Skeletal muscle tissue (tissue), 4 donors: ENCODE results near the gene GALNT18. TPM values are rescaled to one million over a fixed set of nuclear protein-coding genes. Genes with fewer than 3 reads are reported as not detected.

ENCODE experiments used
- H3K27ac ChIP-seq: one replicate; pipeline ENCODE4 v1.7.0; 2013; ENCODE audit warnings: mild to moderate bottlenecking, low read depth, low read length, inconsistent platforms
- H3K27me3 ChIP-seq, 3 donors: one replicate each; pipeline ENCODE4 v1.7.0; 2013; ENCODE audit warnings: low read length in 3 of 3; ENCODE audit not compliant: control insufficient read depth in 3 of 3, insufficient read depth in 3 of 3
- H3K36me3 ChIP-seq, 3 donors: one replicate each; pipeline ENCODE4 v1.7.0; 2013; ENCODE audit warnings: low read length in 3 of 3; ENCODE audit not compliant: control insufficient read depth in 3 of 3, insufficient read depth in 3 of 3
- H3K4me1 ChIP-seq, 3 donors: one replicate each; pipeline ENCODE4 v1.7.0; 2013; ENCODE audit warnings: low read length in 3 of 3, mild to moderate bottlenecking in 3 of 3; ENCODE audit not compliant: control insufficient read depth in 3 of 3, insufficient read depth in 3 of 3
- H3K4me3 ChIP-seq, 3 donors: one replicate each; pipeline ENCODE4 v1.7.0; 2013; ENCODE audit warnings: low read length in 3 of 3
- H3K9ac ChIP-seq, 3 donors: one replicate each; pipeline ENCODE4 v1.7.0; 2013; ENCODE audit warnings: low read length in 3 of 3, mild to moderate bottlenecking in 3 of 3, moderate library complexity in 2 of 3, low read depth in 1 of 3
- H3K9me3 ChIP-seq, 3 donors: one replicate each; pipeline ENCODE4 v1.7.0; 2013; ENCODE audit warnings: low read length in 3 of 3; ENCODE audit not compliant: control insufficient read depth in 3 of 3
- total RNA-seq: library from RNA; depleted of rRNA; stranded (reverse); fragments of >200 nt; gene quantifications from one replicate; pipeline ENCODE4 v1.2.3, GENCODE V29; 2014
- donor health status: Osteomylitis.

Gene GALNT18
- total RNA-seq, 1 donor from 2014 or later: 9.4 TPM

DNA sequence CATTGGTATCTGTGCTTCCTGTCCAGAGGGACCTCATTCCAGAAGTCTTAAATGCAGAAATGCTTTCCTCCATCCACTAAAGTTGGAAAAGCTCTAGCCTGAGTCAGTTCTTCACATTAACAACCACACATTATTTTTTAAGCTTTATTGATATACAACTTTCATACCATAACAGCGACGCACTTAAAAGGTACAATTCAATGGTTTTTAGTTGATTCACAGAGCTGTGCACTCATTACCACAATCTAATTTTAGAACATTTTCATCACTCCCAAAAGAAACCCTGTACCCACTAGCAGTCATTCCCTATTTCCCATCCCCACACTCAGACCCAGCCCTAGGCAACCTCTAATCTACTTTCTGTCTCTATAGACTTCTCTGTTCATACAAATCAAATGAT is 27.6 kb downstream of the GALNT18 start:
- H3K36me3 ChIP-seq: no peaks in the 10 kb centered on the region
- no peaks in the 10 kb centered on the region for H3K27me3 ChIP-seq
- no peak overlapping the region for H3K27ac ChIP-seq
- H3K4me1 ChIP-seq: no peaks in the 10 kb centered on the region
- H3K9me3 ChIP-seq: no peaks in the 10 kb centered on the region
- H3K4me3 ChIP-seq: no peak overlapping the region
- no peak overlapping the region for H3K9ac ChIP-seq

DNA sequence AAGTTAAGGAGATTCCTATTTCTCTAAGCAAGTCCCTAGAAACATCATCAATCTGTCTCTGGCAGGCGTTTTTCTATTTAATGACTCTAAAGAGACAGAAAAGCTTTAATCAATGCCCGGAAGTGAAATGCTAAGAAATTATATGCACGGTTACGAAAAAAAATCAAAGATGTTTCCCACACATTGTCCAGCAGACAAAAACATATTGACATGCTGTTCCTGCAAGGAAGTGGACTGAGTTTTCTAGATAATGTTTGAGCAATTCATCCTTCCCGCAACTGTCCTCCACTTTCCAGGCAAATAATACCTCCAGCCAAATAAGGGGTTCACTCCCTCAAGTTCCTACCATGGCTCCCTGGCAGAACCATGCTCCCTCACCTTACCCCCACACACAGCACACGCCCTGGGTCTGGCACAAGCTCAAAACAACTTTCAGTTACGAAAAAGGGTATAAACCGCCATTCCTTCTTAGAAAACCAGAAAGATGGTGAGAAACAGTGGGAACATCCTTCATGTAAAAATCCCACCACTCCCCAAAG is 29.6 kb downstream of the GALNT18 start:
- Histone ChIP-seq H3K4me3 (no peak overlapping the region), H3K9ac (no peak overlapping the region), H3K9me3 (no peaks in the 10 kb centered on the region), H3K4me1 (peaks cover 0 to 4% (median 0%) of the 10 kb centered on the region in 3 donors), H3K27ac (peak overlapping the region; percentile 52), H3K27me3 (no peaks in the 10 kb centered on the region), H3K36me3 (no peaks in the 10 kb centered on the region)

DNA sequence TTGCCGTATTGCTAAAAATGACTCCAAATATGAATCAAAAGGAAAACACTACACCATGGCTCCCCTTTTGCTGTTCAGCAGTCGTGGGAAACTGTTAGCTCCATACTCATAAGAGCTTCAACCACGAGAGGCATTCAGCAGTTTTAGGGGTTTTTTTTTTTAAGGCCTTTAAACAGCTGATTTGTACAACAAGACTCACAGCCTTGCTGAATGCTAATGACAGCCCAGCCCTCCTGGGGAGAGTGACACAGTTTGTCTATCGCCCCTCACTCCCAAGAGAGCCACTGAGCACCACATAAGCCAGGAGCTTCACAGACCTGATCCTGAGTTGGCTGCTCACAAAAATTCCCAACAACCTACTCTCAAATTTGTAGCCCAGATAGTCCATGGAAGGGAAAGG is 32.4 kb downstream of the GALNT18 start:
- Histone ChIP-seq H3K4me3 (no peak overlapping the region), H3K4me1 (peaks cover 0 to 4% (median 0%) of the 10 kb centered on the region in 3 donors), H3K9ac (no peak overlapping the region), H3K36me3 (no peaks in the 10 kb centered on the region), H3K27ac (no peak overlapping the region), H3K27me3 (no peaks in the 10 kb centered on the region), H3K9me3 (no peaks in the 10 kb centered on the region)

DNA sequence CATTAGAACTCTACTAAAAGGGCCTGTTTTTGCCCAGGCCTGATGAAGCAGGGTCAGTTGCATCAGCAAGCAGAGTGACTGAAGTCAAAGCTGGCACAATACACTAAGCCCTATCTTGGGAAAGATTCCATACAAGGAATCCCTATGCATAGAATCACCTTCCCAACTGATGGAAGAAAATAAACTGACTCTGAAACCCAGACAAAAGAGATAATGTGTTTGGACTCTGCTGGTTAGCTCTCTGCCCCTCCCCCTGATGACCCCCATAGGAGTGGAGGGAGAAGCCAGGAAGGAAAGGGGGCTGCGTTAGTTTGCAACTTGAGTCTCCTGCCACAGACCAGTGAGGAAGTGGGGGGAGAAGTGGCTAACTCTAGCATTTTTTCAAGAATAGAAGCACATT is 32.9 kb downstream of the GALNT18 start:
- no peak overlapping the region for H3K27ac ChIP-seq
- H3K9me3 ChIP-seq: no peaks in the 10 kb centered on the region
- no peak overlapping the region for H3K4me3 ChIP-seq
- H3K36me3 ChIP-seq: no peaks in the 10 kb centered on the region
- no peak overlapping the region for H3K9ac ChIP-seq
- no peaks in the 10 kb centered on the region for H3K27me3 ChIP-seq
- peaks cover 0 to 4% (median 1%) of the 10 kb centered on the region in 3 donors for H3K4me1 ChIP-seq

DNA sequence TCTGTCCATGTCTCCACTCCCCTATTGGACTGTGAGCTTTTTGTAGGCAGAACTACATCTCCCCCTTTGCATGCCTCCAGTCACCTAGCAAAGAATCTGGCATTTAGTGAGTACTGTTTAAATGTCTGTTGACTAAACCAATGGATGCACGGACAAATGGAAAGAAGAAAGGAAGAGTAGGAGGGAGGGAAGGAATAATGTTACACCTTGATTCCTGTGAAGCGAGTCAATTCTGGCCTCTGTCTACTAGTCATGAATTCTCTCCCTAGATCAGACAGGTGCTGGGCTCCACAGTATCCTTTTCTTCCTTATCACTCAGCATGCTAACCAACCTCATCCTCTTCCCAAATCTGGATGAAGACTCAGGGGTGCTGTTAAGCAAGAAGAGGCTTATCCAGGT is 33.6 kb downstream of the GALNT18 start:
- no peaks in the 10 kb centered on the region for H3K27me3 ChIP-seq
- no peak overlapping the region for H3K9ac ChIP-seq
- no peaks in the 10 kb centered on the region for H3K9me3 ChIP-seq
- H3K27ac ChIP-seq: no peak overlapping the region
- no peak overlapping the region for H3K4me3 ChIP-seq
- H3K4me1 ChIP-seq: peaks cover 0 to 4% (median 4%) of the 10 kb centered on the region in 3 donors
- no peaks in the 10 kb centered on the region for H3K36me3 ChIP-seq

DNA sequence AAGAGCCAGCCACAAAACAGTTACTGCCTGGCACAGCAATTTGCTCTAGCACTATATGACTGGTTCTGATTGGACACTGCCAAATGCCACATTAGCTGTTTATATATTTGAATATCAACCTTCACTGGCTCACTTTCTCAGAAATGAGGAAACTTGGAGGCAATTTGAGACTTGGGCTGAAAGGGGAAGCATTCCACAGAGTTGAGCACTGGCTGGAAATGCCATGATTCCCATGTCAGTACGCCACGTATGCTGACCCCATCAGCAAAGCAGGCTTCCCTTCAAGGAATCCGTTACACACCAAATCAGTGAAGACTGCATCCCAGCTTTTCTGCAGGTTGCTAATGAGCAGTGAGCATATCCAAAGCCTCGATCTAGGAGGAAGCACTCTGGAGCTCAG is 34.7 kb downstream of the GALNT18 start:
- H3K4me3 ChIP-seq: no peak overlapping the region
- H3K9ac ChIP-seq: no peak overlapping the region
- H3K27ac ChIP-seq: no peak overlapping the region
- H3K4me1 ChIP-seq: peaks cover 1 to 9% (median 9%) of the 10 kb centered on the region in 3 donors
- no peaks in the 10 kb centered on the region for H3K27me3 ChIP-seq
- no peaks in the 10 kb centered on the region for H3K9me3 ChIP-seq
- H3K36me3 ChIP-seq: no peaks in the 10 kb centered on the region

DNA sequence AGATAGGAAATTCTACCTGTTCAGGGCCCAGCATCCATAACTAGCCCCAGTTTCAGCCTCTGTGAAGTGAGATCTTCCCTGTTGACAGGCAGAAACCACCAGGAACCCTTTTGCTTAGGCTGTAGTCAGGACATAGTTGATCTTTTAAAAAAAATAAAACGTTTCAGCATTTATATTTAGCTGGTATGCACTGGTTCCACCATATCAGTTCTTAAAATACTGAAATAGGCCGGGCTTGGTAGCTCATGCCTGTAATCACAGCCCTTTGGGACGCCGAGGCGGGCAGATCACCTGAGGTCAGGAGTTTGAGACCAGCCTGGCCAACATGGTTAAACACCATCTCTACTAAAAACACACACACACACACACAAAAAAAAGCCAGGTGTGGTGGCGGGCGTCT is 35.3 kb downstream of the GALNT18 start:
- peaks cover 3 to 14% (median 11%) of the 10 kb centered on the region in 3 donors for H3K4me1 ChIP-seq
- H3K4me3 ChIP-seq: no peak overlapping the region
- no peaks in the 10 kb centered on the region for H3K36me3 ChIP-seq
- no peak overlapping the region for H3K27ac ChIP-seq
- H3K9ac ChIP-seq: no peak overlapping the region
- H3K9me3 ChIP-seq: no peaks in the 10 kb centered on the region
- no peaks in the 10 kb centered on the region for H3K27me3 ChIP-seq

DNA sequence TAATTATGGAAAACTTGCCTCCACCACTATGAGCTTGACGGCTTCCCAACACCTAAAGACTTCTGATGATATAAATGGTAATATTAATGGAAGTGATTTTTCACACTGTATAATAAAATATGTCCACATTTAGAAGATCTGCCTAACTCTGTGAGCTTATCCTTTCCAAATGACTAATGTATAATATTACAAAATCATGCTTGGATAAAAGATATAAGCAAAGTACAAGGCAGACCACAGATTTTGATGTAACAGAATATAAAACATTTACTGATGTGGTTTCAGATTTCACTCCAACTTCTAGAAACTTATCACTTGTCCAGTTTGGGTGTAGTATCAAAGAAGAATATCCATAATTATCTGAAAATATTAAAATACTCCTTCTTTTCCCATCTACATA is 36.9 kb downstream of the GALNT18 start:
- no peak overlapping the region for H3K4me3 ChIP-seq
- no peak overlapping the region for H3K9ac ChIP-seq
- no peak overlapping the region for H3K27ac ChIP-seq
- no peaks in the 10 kb centered on the region for H3K27me3 ChIP-seq
- H3K4me1 ChIP-seq: peaks cover 13 to 27% (median 20%) of the 10 kb centered on the region in 3 donors
- no peaks in the 10 kb centered on the region for H3K36me3 ChIP-seq
- no peaks in the 10 kb centered on the region for H3K9me3 ChIP-seq

DNA sequence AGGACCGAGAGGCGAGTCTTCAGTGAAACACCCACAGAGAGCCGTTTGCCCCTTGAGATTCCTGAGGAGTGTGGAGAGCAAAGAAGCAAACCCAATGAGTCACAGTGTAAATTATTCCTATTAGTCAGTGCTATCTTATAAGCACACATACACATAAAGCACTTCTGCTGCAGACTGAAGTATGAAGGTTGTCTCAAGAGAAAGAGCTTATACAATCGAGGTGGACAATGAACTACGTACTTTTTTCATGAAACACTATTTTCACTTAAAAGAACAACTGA is 37.3 kb downstream of the GALNT18 start:
- peaks cover 13 to 27% (median 20%) of the 10 kb centered on the region in 3 donors for H3K4me1 ChIP-seq
- no peaks in the 10 kb centered on the region for H3K27me3 ChIP-seq
- H3K27ac ChIP-seq: no peak overlapping the region
- H3K36me3 ChIP-seq: no peaks in the 10 kb centered on the region
- no peaks in the 10 kb centered on the region for H3K9me3 ChIP-seq
- no peak overlapping the region for H3K4me3 ChIP-seq
- no peak overlapping the region for H3K9ac ChIP-seq

DNA sequence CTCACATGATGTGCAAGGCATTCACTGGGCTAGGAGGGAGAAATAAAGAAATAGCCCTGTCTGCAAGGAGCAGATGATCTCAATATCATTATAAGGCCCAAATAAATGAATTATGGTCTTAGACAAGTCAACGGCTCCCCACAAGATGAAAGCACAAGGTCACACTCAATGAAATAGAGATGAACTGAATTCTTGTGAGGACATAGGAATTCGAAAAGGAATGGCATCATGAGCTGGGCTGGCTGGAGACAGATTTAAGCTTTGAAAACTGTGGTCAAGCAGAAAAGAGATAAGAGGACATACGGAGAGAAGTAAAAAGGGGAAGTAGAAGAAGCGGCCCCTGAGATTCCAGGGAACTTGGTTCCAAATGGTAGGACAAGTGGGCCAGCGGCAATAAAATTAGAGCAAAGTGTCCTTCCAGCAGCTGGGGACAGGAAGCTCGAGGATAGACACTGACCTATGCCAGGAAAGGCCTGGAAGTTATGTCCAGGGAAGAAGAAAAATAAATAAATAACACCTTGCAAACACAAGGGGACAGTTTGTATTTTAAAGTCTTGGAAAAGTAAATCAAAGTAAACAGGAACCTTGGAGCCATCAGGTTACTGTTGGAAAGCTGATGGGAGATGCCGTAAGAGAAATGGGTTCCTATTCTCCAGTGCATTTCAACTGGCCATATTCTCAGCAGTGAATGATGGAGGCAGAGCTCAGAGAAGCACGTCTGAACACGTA is 37.8 kb downstream of the GALNT18 start:
- Histone ChIP-seq H3K9ac (no peak overlapping the region), H3K27ac (no peak overlapping the region), H3K4me1 (peaks cover 13 to 28% (median 19%) of the 10 kb centered on the region in 3 donors), H3K27me3 (no peaks in the 10 kb centered on the region), H3K36me3 (no peaks in the 10 kb centered on the region), H3K9me3 (no peaks in the 10 kb centered on the region), H3K4me3 (no peak overlapping the region)
